ENCODE results near the gene EVA1C. TPM values are rescaled to one million over a fixed set of nuclear protein-coding genes. Genes with fewer than 3 reads are reported as not detected.

EVA1C gene
- total and polyA plus RNA-seq, 9 of the 15 experiments (the other 6 are each of a cell fraction or from before 2014, with no cell fraction given): 0.22 TPM; not detected in 8

GRCh38 chr21:32544697-32545096, 132.2 kb downstream of the EVA1C start (continued):
- TF ChIP-seq POLR2B (IDR thresholded peaks at IDR 0.05; ENCODE audit: low read depth, partially characterized antibody): no peak
- no peak for TF ChIP-seq ZNF707 (CRISPR knock-in tag; conservative IDR thresholded peaks at IDR 0.05)
- no peak for TF ChIP-seq THRAP3 (IDR thresholded peaks at IDR 0.05; ENCODE audit: borderline replicate concordance)
- no peak for TF ChIP-seq TBL1XR1 (IDR thresholded peaks at IDR 0.05; ENCODE audit: low read length in 2 of 2)
- TF ChIP-seq KDM4B (IDR thresholded peaks at IDR 0.05; ENCODE audit: borderline replicate concordance in 2 of 2, low read depth in 1 of 2): no peak
- no peak for TF ChIP-seq LARP7 (IDR thresholded peaks at IDR 0.05)
- no peak for TF ChIP-seq KLF6 (CRISPR knock-in tag; IDR thresholded peaks at IDR 0.05; ENCODE audit: borderline replicate concordance)
- no peak for TF ChIP-seq CREB1 (IDR thresholded peaks at IDR 0.05)
- no peak for TF ChIP-seq CREB1 (CRISPR knock-in tag; IDR thresholded peaks at IDR 0.05)
- no peak for TF ChIP-seq STAT6 (CRISPR knock-in tag; IDR thresholded peaks at IDR 0.05)
- no peak for TF ChIP-seq OTX1 (CRISPR knock-in tag; IDR thresholded peaks at IDR 0.05)
